CMK (cell line): ENCODE measurements around the gene PELI2.
A peak's percentile ranks its signal among the peaks of the same experiment; 100 is the strongest.

Experiments used
- DNase-seq: peaks from one replicate; pipeline ENCODE4 v3.0.0-alpha.2; 2010; ENCODE audit warnings: low read depth

Gene PELI2

GRCh38 chr14:56117765-56118610 is at the start of gene PELI2:
Gene PELI2, plus strand, starts transcription at chr14:56118411. Its CDS starts 250 bp downstream, at chr14:56118661.
- peak; percentile 43 for DNase-seq

- DNase-seq = no peak
These were observed 44.4 kb upstream of the PELI2 start for GRCh38 chr14:56073799-56074198.

- DNase-seq = no peak
These were observed 42.9 kb upstream of the PELI2 start for GRCh38 chr14:56075301-56075700.

- no peak for DNase-seq
These were observed 37.1 kb upstream of the PELI2 start for GRCh38 chr14:56081139-56081538.

- no peak for DNase-seq
These were observed 35.3 kb upstream of the PELI2 start for GRCh38 chr14:56082880-56083279.

GRCh38 chr14:56085471-56085870 is 32.7 kb upstream of the PELI2 start:
- no peak for DNase-seq

GRCh38 chr14:56087671-56088471 is 30.3 kb upstream of the PELI2 start:
- DNase-seq = peak; percentile 14

GRCh38 chr14:56088941-56089340 is 29.3 kb upstream of the PELI2 start:
- no peak for DNase-seq

GRCh38 chr14:56092763-56093162 is 25.4 kb upstream of the PELI2 start:
- no peak for DNase-seq

GRCh38 chr14:56094076-56094475 is 24.1 kb upstream of the PELI2 start:
- DNase-seq = no peak

GRCh38 chr14:56098021-56098420 is 20.2 kb upstream of the PELI2 start:
- DNase-seq = no peak

- no peak for DNase-seq
These were observed 19.0 kb upstream of the PELI2 start for GRCh38 chr14:56099081-56099797.

- DNase-seq = no peak
These were observed 17.7 kb upstream of the PELI2 start for GRCh38 chr14:56100556-56100955.

GRCh38 chr14:56102941-56103340 is 15.3 kb upstream of the PELI2 start:
- DNase-seq = no peak

GRCh38 chr14:56107615-56108014 is 10.6 kb upstream of the PELI2 start:
- no peak for DNase-seq

- no peak for DNase-seq
These were observed 10.2 kb upstream of the PELI2 start for GRCh38 chr14:56108057-56108456.

- no peak for DNase-seq
These were observed 5.4 kb upstream of the PELI2 start for GRCh38 chr14:56112781-56113180.

- no peak for DNase-seq
These were observed 2.8 kb upstream of the PELI2 start for GRCh38 chr14:56115334-56115870.

GRCh38 chr14:56115976-56116893 is 2.0 kb upstream of the PELI2 start:
- no peak for DNase-seq

GRCh38 chr14:56118611-56119181 is 485 bp downstream of the PELI2 start:
- DNase-seq = no peak
